HepG2 (cell line): ENCODE results near the gene NARF. TPM values are rescaled to one million over a fixed set of nuclear protein-coding genes. Genes with fewer than 3 reads are reported as not detected.

Source experiments
- ATAC-seq: fragments of 200-7000 bp; cut with Tn5 transposase; 3 replicates; pipeline ENCODE4 v1.9.1; 2020; ENCODE audit warnings: mild to moderate bottlenecking, moderate library complexity
- BruUV-seq: library from RNA; stranded (reverse); fragments of 400-500 nt; replicated peaks from 2 replicates; lab custom pipeline; 2021; lab: Mats Ljungman, UMichigan
- CTCF ChIA-PET: fragments of 300-600 bp; formaldehyde crosslinking; extraction: SDS; loops from one replicate; lab custom pipeline; 2021; ENCODE audit warnings: low total read pairs, inconsistent platforms, low intra/inter-chr PET ratio; lab: Yijun Ruan, JAX
- POLR2A ChIA-PET: fragments of 350-600 bp; sonication (Branson Sonifier 250); formaldehyde crosslinking; loops from one replicate; lab custom pipeline; 2020; ENCODE audit warnings: antibody characterized with exemption, inconsistent platforms; lab: Yijun Ruan, JAX
- DNase-seq: peaks from one replicate; pipeline ENCODE4 v3.0.0-alpha.2; 2015; ENCODE audit warnings: low spot score
- FAIRE-seq: peaks from 3 replicates; lab custom pipeline; 2011; peaks lifted over from hg19 to GRCh38; lab: Jason Lieb, UNC
- H2AFZ ChIP-seq: one replicate; pipeline ENCODE4 v1.6.1; 2011; ENCODE audit warnings: low read length, inconsistent platforms
- H3K27ac ChIP-seq: fragments of 300-600 bp; 3 replicates; pipeline ENCODE4 v1.8.0; 2011; ENCODE audit warnings: mixed run types, mild to moderate bottlenecking, mixed read lengths, low read length, inconsistent platforms; ENCODE audit not compliant: insufficient read depth; ENCODE audit errors: extremely low read length
- H3K27me3 ChIP-seq, 2 experiments: fragments of 200-600 bp in 1 of 2; 2 replicates in 1 of 2; 3 replicates in 1 of 2; pipeline versions ENCODE4 v1.6.0 to v1.8.0; 2011; ENCODE audit warnings: low read length in 2 of 2, mild to moderate bottlenecking in 2 of 2, moderate library complexity in 2 of 2, inconsistent platforms in 1 of 2; ENCODE audit not compliant: insufficient read depth in 2 of 2, control insufficient read depth in 1 of 2
- H3K36me3 ChIP-seq, 2 experiments: fragments of 200-600 bp in 1 of 2; replicated peaks in 1 of 2; 2 replicates in 1 of 2; 3 replicates in 1 of 2; pipeline versions ENCODE4 v1.5.1 to v1.8.0; 2011; ENCODE audit warnings: low read length in 2 of 2, inconsistent platforms in 1 of 2; ENCODE audit not compliant: insufficient read depth in 2 of 2, control insufficient read depth in 1 of 2
- H3K4me1 ChIP-seq: 2 replicates; pipeline ENCODE4 v1.5.1; 2012; ENCODE audit warnings: low read length, inconsistent platforms; ENCODE audit not compliant: insufficient read depth
- H3K4me2 ChIP-seq: 2 replicates; pipeline ENCODE4 v1.6.0; 2011; ENCODE audit warnings: low read depth, low read length, inconsistent platforms
- H3K4me3 ChIP-seq, 3 experiments: fragments of 200-600 bp in 1 of 3; sonication (generic), shearing (Covaris generic) in 1 of 3; replicated peaks in 1 of 3; 2 replicates each; pipeline ENCODE4 v1.5.1; 2011 to 2016; ENCODE audit warnings: low read length in 3 of 3, inconsistent platforms in 2 of 3, low read depth in 2 of 3, mild to moderate bottlenecking in 2 of 3, control low read depth in 1 of 3, mixed read lengths in 1 of 3; ENCODE audit not compliant: insufficient read depth in 1 of 3
- H3K79me2 ChIP-seq: one replicate; pipeline ENCODE4 v1.6.1; 2011; ENCODE audit warnings: low read length, inconsistent platforms; ENCODE audit not compliant: insufficient read depth
- H3K9ac ChIP-seq: 2 replicates; pipeline ENCODE4 v1.6.0; 2011; ENCODE audit warnings: mild to moderate bottlenecking, low read depth, low read length, inconsistent platforms; ENCODE audit not compliant: insufficient read depth
- H3K9me3 ChIP-seq: 2 replicates; pipeline ENCODE4 v1.5.1; 2012; ENCODE audit warnings: mild to moderate bottlenecking, low read length
- H4K20me1 ChIP-seq: 2 replicates; pipeline ENCODE4 v1.6.0; 2011; ENCODE audit warnings: inconsistent platforms, mild to moderate bottlenecking, low read length, moderate library complexity; ENCODE audit not compliant: insufficient read depth
- CREM ChIP-seq, 2 experiments: sonication (generic) in 1 of 2; formaldehyde crosslinking in 1 of 2; IDR thresholded peaks; 2 replicates each; pipeline versions ENCODE4 v1.4.0 to v1.6.1; 2016 to 2020; ENCODE audit warnings: antibody characterized with exemption in 1 of 2, mild to moderate bottlenecking in 1 of 2, missing genetic modification reagents in 1 of 2
- EZH2 ChIP-seq: conservative IDR thresholded peaks from 2 replicates; pipeline ENCODE4 v1.6.1; 2012; ENCODE audit warnings: mild to moderate bottlenecking, low read depth, low read length, moderate library complexity
- GTF3A ChIP-seq: sonication (generic); formaldehyde crosslinking; conservative IDR thresholded peaks from 2 replicates; pipeline ENCODE4 v1.4.0; 2020; ENCODE audit warnings: mild to moderate bottlenecking, missing genetic modification reagents
- HDAC2 ChIP-seq: sonication (generic); formaldehyde crosslinking; IDR thresholded peaks from 2 replicates; pipeline ENCODE4 v1.4.0; 2020; ENCODE audit warnings: missing genetic modification reagents
- HNF4A ChIP-seq: sonication (generic); formaldehyde crosslinking; IDR thresholded peaks from 2 replicates; pipeline ENCODE4 v1.4.0; 2020; ENCODE audit warnings: missing genetic modification reagents
- KAT7 ChIP-seq: IDR thresholded peaks from 2 replicates; pipeline ENCODE4 v1.6.1; 2018; ENCODE audit warnings: borderline replicate concordance, missing compliant biosample characterization
- NFIB ChIP-seq: sonication (generic); formaldehyde crosslinking; IDR thresholded peaks from 2 replicates; pipeline ENCODE4 v1.9.0; 2021; ENCODE audit warnings: missing genetic modification reagents, mild to moderate bottlenecking, borderline replicate concordance
- NFKB2 ChIP-seq: sonication (generic); formaldehyde crosslinking; IDR thresholded peaks from 2 replicates; pipeline ENCODE4 v1.4.0; 2020; ENCODE audit warnings: missing genetic modification reagents, borderline replicate concordance
- PRPF4 ChIP-seq: fragments of 200-400 bp; formaldehyde crosslinking; IDR thresholded peaks from 2 replicates; pipeline ENCODE4 v1.6.1; 2016; ENCODE audit warnings: low read length, low read depth; ENCODE audit not compliant: poor library complexity, severe bottlenecking
- RAD21 ChIP-seq: fragments of 450-650 bp; formaldehyde crosslinking; IDR thresholded peaks from 2 replicates; pipeline ENCODE4 v1.5.0; 2020; ENCODE audit warnings: mild to moderate bottlenecking
- RAD51 ChIP-seq: fragments of 450-650 bp; IDR thresholded peaks from 2 replicates; pipeline ENCODE4 v1.6.1; 2016; ENCODE audit warnings: borderline replicate concordance
- SMAD3 ChIP-seq: sonication (generic); formaldehyde crosslinking; IDR thresholded peaks from 2 replicates; pipeline ENCODE4 v1.4.0; 2020; ENCODE audit warnings: missing genetic modification reagents
- TARDBP ChIP-seq: sonication (generic); formaldehyde crosslinking; IDR thresholded peaks from 2 replicates; pipeline ENCODE4 v1.8.0; 2022; ENCODE audit warnings: mild to moderate bottlenecking, missing genetic modification reagents
- TBX2 ChIP-seq: sonication (generic); formaldehyde crosslinking; IDR thresholded peaks from 2 replicates; pipeline ENCODE4 v1.5.0; 2020; ENCODE audit warnings: missing genetic modification reagents, mild to moderate bottlenecking, borderline replicate concordance
- TBX3 ChIP-seq: fragments of 450-650 bp; IDR thresholded peaks from 2 replicates; pipeline ENCODE4 v1.6.1; 2017; ENCODE audit warnings: antibody characterized with exemption, mild to moderate bottlenecking, inconsistent platforms, borderline replicate concordance
- TCF12 ChIP-seq, 2 experiments: fragments of 450-650 bp in 1 of 2; sonication (generic) in 1 of 2; formaldehyde crosslinking in 1 of 2; IDR thresholded peaks; 2 replicates each; pipeline versions ENCODE4 v1.6.1 to v1.8.0; 2017 to 2022; ENCODE audit warnings: antibody characterized with exemption in 1 of 2, mild to moderate bottlenecking in 1 of 2, missing genetic modification reagents in 1 of 2, moderate library complexity in 1 of 2
- XRCC5 ChIP-seq: fragments of 200-400 bp; formaldehyde crosslinking; optimal IDR thresholded peaks from 2 replicates; pipeline ENCODE3; 2017; ENCODE audit warnings: mild to moderate bottlenecking, low read length
- ZBTB38 ChIP-seq: sonication (generic); formaldehyde crosslinking; IDR thresholded peaks from 2 replicates; pipeline ENCODE4 v1.5.1; 2020; ENCODE audit warnings: mild to moderate bottlenecking, missing genetic modification reagents
- WGBS: methylation state at CpG from one replicate; pipeline ENCODE4 v1.1.6; 2017; ENCODE audit warnings: low lambda C conversion rate; 5-methylcytosine and 5-hydroxymethylcytosine counted together
- in situ Hi-C: cut with HindIII; loops from 2 replicates; pipeline ENCODE4 v1.10.0; 2017; ENCODE audit warnings: low pct_unique_long_range_greater_than_20kb; ENCODE audit not compliant: extremely low pct_ligation_motif_present
- intact Hi-C: fragments of 100-400 bp; cut with micrococcal nuclease; formaldehyde crosslinking; loops from one replicate; pipeline ENCODE4 v1.10.0; 2022; ENCODE audit not compliant: unreplicated experiment
- polyA plus RNA-seq, 8 experiments: library from polyadenylated mRNA; depleted of rRNA in 3 of 8; stranded (reverse) in 7 of 8; unstranded in 1 of 8; fragments of >200 nt; fragmentation: Illumina TruSeq in 4 of 8; extraction: Trizol in 4 of 8; gene quantifications; 2 replicates each; pipeline versions ENCODE4 v1.2.1 to v1.2.3, GENCODE V29; 2011 to 2016; ENCODE audit warnings: low read depth in 4 of 8, missing spikeins in 1 of 8, mixed read lengths in 1 of 8; ENCODE audit not compliant: insufficient read depth in 1 of 8
- total RNA-seq, 5 experiments: library from RNA; depleted of rRNA; stranded (reverse); fragments of >200 nt; fragmentation: Illumina TruSeq; extraction: Trizol; gene quantifications; 2 replicates each; pipeline ENCODE4 v1.2.3, GENCODE V29; 2016; ENCODE audit warnings: low read depth in 1 of 5
- TF ChIP-seq, protein P1 (sequence below): sonication (generic); formaldehyde crosslinking; IDR thresholded peaks from 2 replicates; pipeline ENCODE4 v1.8.0; 2022; ENCODE audit warnings: missing genetic modification reagents, mild to moderate bottlenecking, borderline replicate concordance
- TF ChIP-seq, protein P2 (sequence below): IDR thresholded peaks from 2 replicates; pipeline ENCODE4 v1.6.1; 2016; ENCODE audit warnings: missing genetic modification reagents, missing compliant biosample characterization
- TF ChIP-seq, protein P3 (sequence below): sonication (generic); formaldehyde crosslinking; IDR thresholded peaks from 2 replicates; pipeline ENCODE4 v1.5.0; 2020; ENCODE audit warnings: mild to moderate bottlenecking, missing genetic modification reagents, moderate library complexity

The NARF gene
- total and polyA plus RNA-seq, 2 of the 13 experiments (the other 11 are each of a cell fraction or from before 2014, with no cell fraction given), result 61.1 to 144 TPM

DNA sequence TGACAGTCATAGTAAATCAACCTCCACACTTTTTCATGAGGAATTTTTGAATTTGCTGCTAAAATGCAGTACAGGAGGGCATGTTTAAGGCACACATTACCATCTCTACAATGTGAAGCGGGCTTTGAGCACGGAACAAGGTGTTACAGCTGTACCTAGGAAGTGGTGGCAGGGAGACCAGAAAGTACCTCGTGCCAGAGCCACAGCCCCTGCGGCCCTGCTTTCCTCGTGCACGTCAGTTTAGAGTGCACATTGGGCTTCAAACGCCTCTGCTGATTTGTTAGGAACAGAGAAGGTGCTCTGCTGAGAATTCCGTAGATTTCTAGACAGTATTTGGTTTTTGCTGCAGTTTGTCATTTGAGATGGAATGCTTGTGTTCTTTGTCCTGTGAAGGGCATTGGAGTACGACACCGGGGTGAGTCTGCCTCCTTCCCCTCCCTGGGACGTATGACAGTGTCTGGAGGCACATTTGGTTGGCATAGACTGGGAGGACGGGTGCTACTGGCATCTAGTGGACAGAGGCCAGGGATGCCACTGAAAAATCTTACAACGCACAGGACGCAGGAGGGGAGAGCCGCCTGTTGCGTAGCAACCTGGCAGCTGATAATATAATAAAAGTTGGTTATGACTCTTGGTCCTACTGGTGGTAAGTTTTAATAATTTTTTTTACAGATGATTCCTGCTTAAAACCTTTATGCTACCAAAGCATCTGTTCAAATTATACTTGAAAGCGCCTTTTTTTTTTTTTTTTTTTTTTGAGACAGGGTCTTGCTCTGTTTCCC is 70.1 kb downstream of the NARF start:
- peak; percentile 56 for ATAC-seq
- no peak for TF ChIP-seq NFKB2 (CRISPR knock-in tag)
- 0 out of 2 replicates have a peak, but pooled peaks have one; percentile 29 for TF ChIP-seq KAT7 (CRISPR knock-in tag)
- 0 out of 2 replicates have a peak, but pooled peaks have one; percentile 28 for TF ChIP-seq TARDBP
- no peak for TF ChIP-seq TCF12 (IDR thresholded peaks at IDR 0.05)
- no peak for TF ChIP-seq TCF12 (CRISPR knock-in tag; IDR thresholded peaks at IDR 0.05)
- no peak for TF ChIP-seq EZH2
- no peak for TF ChIP-seq GTF3A (CRISPR knock-in tag)
- 0 out of 2 replicates have a peak, but pooled peaks have one; percentile 53 for TF ChIP-seq RAD21 (CRISPR knock-in tag)
- no peak for TF ChIP-seq NFIB (CRISPR knock-in tag)
- TF ChIP-seq XRCC5, result no peak
- no peak for TF ChIP-seq TBX2 (CRISPR knock-in tag)
- TF ChIP-seq ZBTB38 (CRISPR knock-in tag), result peak; percentile 75
- TF ChIP-seq, protein P1, sequence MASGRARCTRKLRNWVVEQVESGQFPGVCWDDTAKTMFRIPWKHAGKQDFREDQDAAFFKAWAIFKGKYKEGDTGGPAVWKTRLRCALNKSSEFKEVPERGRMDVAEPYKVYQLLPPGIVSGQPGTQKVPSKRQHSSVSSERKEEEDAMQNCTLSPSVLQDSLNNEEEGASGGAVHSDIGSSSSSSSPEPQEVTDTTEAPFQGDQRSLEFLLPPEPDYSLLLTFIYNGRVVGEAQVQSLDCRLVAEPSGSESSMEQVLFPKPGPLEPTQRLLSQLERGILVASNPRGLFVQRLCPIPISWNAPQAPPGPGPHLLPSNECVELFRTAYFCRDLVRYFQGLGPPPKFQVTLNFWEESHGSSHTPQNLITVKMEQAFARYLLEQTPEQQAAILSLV, result 0 out of 2 replicates have a peak, but pooled peaks have one; percentile 32
- no peak for TF ChIP-seq HDAC2 (CRISPR knock-in tag)
- TF ChIP-seq, protein P2, sequence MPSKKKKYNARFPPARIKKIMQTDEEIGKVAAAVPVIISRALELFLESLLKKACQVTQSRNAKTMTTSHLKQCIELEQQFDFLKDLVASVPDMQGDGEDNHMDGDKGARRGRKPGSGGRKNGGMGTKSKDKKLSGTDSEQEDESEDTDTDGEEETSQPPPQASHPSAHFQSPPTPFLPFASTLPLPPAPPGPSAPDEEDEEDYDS, result no peak
- peak; percentile 34 for TF ChIP-seq PRPF4
- TF ChIP-seq TBX3, result no peak
- TF ChIP-seq, protein P3, sequence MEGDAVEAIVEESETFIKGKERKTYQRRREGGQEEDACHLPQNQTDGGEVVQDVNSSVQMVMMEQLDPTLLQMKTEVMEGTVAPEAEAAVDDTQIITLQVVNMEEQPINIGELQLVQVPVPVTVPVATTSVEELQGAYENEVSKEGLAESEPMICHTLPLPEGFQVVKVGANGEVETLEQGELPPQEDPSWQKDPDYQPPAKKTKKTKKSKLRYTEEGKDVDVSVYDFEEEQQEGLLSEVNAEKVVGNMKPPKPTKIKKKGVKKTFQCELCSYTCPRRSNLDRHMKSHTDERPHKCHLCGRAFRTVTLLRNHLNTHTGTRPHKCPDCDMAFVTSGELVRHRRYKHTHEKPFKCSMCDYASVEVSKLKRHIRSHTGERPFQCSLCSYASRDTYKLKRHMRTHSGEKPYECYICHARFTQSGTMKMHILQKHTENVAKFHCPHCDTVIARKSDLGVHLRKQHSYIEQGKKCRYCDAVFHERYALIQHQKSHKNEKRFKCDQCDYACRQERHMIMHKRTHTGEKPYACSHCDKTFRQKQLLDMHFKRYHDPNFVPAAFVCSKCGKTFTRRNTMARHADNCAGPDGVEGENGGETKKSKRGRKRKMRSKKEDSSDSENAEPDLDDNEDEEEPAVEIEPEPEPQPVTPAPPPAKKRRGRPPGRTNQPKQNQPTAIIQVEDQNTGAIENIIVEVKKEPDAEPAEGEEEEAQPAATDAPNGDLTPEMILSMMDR (CRISPR knock-in tag), result peak; percentile 45
- 0 out of 2 replicates have a peak, but pooled peaks have one; percentile 3 for TF ChIP-seq HNF4A
- no peak for TF ChIP-seq RAD51
- TF ChIP-seq SMAD3, result no peak
- TF ChIP-seq CREM (IDR thresholded peaks at IDR 0.05), result no peak
- no peak for TF ChIP-seq CREM (CRISPR knock-in tag; IDR thresholded peaks at IDR 0.05)

More for the DNA sequence above, 70.1 kb downstream of the NARF start:
- POLR2A ChIA-PET, result interaction anchor here (0.5 to 1.6 kb wide), 2 partner anchors 9 kb away, joined by 3 to 4 read pairs; no protein-coding TSS in a partner anchor
- intact Hi-C loops (no loop called here), in situ Hi-C loops (no loop called here)
- Histone ChIP-seq H3K4me1 (peaks cover 87% of the 10 kb centered on the region), H3K4me2 (no peak overlapping the region), H3K4me3 (no peak overlapping the region), H3K27me3 (no peaks in the 10 kb centered on the region), H3K27ac (peak overlapping the region; percentile 38), H4K20me1 (peaks cover 96% of the 10 kb centered on the region), H2AFZ (no peak overlapping the region), H3K79me2 (peaks cover 98% of the 10 kb centered on the region), H3K9ac (no peak overlapping the region; the same call in 1 of the 2 replicates), H3K36me3 (peaks cover 3 to 17% of the 10 kb centered on the region in 2 experiments; a peak in 4 of 5 replicates), H3K9me3 (no peaks in the 10 kb centered on the region)
- FAIRE-seq (no peak), DNase-seq (no peak)
- CTCF ChIA-PET, result no interaction called here
- BruUV-seq, result TSS peak; percentile 2
- WGBS, result 71% methylated on average over 17 of the region's 17 CpGs
